C4-2B (cell line): ENCODE measurements around the gene HDAC4.

Experiments
- H3K27ac ChIP-seq: fragments of 450-650 bp; 2 replicates; pipeline ENCODE4 v1.5.1; 2017
- ZFX ChIP-seq: fragments of 450-650 bp; IDR thresholded peaks from 2 replicates; pipeline ENCODE4 v1.6.1; 2017
- TF ChIP-seq, protein P1 (sequence below): fragments of 450-650 bp; conservative IDR thresholded peaks from 2 replicates; pipeline ENCODE4 v1.5.1; 2017; ENCODE audit warnings: mild to moderate bottlenecking

HDAC4 gene

DNA sequence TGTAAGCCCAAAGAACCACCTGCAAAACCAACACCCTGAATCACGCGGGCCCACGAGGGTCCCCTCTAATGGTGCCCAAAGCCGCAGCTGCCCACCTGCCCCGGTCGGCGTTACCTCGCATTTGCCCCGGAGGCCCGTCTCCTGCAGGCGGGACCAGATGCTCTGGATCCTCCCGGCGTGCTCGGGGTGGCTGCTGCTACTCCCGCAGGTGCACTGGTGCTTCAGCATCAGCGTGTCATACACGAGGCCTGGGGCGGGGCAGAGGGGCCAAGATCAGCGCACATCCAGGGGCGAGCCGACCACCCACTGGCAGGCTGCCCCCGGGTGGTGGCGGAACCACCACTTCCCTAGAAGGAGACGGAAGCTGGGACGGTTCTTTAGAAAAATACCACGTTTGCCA, 292.9 kb downstream of the HDAC4 start:
- TF ChIP-seq, protein P1, sequence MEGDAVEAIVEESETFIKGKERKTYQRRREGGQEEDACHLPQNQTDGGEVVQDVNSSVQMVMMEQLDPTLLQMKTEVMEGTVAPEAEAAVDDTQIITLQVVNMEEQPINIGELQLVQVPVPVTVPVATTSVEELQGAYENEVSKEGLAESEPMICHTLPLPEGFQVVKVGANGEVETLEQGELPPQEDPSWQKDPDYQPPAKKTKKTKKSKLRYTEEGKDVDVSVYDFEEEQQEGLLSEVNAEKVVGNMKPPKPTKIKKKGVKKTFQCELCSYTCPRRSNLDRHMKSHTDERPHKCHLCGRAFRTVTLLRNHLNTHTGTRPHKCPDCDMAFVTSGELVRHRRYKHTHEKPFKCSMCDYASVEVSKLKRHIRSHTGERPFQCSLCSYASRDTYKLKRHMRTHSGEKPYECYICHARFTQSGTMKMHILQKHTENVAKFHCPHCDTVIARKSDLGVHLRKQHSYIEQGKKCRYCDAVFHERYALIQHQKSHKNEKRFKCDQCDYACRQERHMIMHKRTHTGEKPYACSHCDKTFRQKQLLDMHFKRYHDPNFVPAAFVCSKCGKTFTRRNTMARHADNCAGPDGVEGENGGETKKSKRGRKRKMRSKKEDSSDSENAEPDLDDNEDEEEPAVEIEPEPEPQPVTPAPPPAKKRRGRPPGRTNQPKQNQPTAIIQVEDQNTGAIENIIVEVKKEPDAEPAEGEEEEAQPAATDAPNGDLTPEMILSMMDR: no peak
- no peak for TF ChIP-seq ZFX
- no peak overlapping the region for H3K27ac ChIP-seq

DNA sequence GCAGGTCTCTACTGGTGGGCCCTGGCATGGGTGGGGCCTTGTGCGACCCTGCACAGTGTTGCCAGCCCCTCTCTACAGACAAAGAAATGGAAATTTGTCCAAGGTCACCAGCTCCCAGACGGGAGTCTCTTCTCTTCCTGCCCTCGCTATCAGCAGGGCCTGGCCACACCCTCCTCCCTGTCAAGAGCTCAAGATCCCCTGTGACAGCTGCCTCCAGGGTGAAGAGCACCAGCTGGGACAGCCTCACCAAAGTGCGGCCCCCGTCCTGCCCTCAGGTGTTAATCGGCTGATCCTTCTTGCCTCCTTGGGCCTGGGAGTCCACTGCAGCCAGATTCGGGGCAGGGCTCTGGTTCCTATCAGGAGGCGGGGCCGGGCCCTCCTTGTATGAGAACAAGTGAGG, 293.9 kb downstream of the HDAC4 start:
- TF ChIP-seq ZFX: no peak
- TF ChIP-seq, protein P1: no peak
- H3K27ac ChIP-seq: no peak overlapping the region

GRCh38 chr2:239106314-239106908, 294.4 kb downstream of the HDAC4 start:
- TF ChIP-seq, protein P1: peak; percentile 82
- no peak for TF ChIP-seq ZFX
- no peak overlapping the region for H3K27ac ChIP-seq

DNA sequence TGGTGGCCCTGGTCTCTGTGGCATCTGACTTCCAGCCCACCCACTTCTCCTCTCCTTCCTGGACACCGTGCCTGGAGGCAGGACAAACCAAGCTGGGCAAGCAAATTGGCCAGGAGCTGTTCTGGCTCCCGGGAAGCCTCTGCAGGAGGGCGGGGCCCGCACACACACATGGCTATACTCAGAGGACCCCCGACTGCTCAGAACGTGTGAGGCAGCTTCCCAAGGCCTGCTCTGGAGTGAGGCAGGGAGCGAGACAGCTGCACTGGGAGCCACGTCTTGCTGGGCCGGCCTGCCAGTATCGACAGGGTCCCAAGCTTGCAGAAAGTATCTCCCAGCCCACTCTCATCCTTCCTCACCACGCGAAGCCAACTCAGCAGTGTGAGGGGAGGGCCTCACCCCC, 295.6 kb downstream of the HDAC4 start:
- TF ChIP-seq, protein P1: no peak
- no peak for TF ChIP-seq ZFX
- no peak overlapping the region for H3K27ac ChIP-seq

GRCh38 chr2:239104800-239105199, 296.0 kb downstream of the HDAC4 start:
- no peak for TF ChIP-seq ZFX
- TF ChIP-seq, protein P1: no peak
- no peak overlapping the region for H3K27ac ChIP-seq

DNA sequence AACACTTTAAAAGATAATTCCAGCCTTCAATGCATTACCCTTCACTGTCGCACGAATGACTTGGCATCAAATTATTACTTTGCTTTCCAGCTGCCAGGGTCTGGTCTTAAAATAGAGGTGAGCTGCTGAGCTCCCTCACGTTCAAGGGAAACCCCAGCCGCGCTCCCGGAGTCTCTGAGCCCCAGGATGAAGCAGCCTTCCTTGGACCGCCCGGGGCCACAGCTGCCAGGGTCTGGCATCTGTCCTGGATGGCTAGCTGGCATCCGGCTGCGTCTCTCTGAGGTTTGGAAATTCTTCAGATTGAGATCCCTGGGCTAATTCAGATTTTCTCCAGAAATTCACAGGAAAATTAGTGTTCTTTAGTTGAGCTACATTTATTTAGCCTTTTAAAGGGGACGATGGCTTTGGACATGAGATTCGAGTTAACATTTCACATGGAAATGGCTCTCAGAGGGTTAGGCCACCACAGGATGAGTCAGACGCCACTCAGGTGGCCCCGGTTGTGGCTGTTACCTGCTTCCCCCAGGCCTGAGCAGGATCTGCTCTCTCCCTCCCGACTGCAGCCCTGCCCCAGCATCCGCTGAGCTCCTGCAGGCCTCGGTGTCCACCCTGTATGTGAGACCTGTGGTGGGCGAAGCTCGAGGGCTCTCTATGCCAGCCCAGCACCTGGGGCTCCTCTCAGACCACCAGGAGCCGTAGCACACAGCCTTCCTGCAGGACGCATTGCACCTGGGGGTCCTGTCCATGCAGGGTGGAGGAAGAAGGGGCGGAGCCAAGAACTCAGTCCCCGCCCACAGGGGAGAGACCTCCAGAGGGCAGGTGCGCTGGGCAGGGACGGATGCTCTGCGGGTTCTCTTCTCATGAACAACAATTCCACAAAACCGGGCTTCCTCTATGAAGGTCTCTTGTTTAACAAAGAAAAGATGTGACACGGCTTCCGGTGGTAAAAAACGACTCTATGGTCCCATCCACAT, 297.4 kb downstream of the HDAC4 start:
- TF ChIP-seq, protein P1: no peak
- no peak for TF ChIP-seq ZFX
- H3K27ac ChIP-seq: no peak overlapping the region

GRCh38 chr2:239102266-239102665, 298.6 kb downstream of the HDAC4 start:
- TF ChIP-seq, protein P1: no peak
- TF ChIP-seq ZFX: no peak
- H3K27ac ChIP-seq: no peak overlapping the region
